ENCODE measurements around the gene TCEANC2. TPM values are rescaled to one million over a fixed set of nuclear protein-coding genes. Genes with fewer than 3 reads are reported as not detected.

TCEANC2 gene
- total and polyA plus RNA-seq, 2 of the 4 experiments (the other 2 are of a cell fraction): 2.4 to 3.2 TPM

GRCh38 chr1:54135436-54136120 lies 82.2 kb downstream of the TCEANC2 start:
- Histone ChIP-seq H2AFZ (replicated peaks; ENCODE audit: low read length, poor library complexity) (peak overlapping the region; percentile 86), H2AK5ac (ENCODE audit: low read depth, low read length) (peak overlapping the region; percentile 18), H4K20me1 (ENCODE audit: insufficient read depth, low read length) (no peaks in the 10 kb centered on the region), H4K91ac (ENCODE audit: insufficient read depth, low read depth, low read length) (peak overlapping the region; percentile 67), H2AK9ac (replicated peaks; ENCODE audit: low read depth, low read length, poor library complexity) (peak overlapping the region; percentile 55), H3K4me3 (ENCODE audit: insufficient read depth, low read depth, low read length) (no peak overlapping the region), H4K8ac (ENCODE audit: low read depth in 2 of 2, low read length in 2 of 2) (peak overlapping the region; percentile 37 to 76; a peak in 3 of 4 replicates), H3K36me3 (ENCODE audit: control insufficient read depth, insufficient read depth, low read length) (no peaks in the 10 kb centered on the region), H2BK15ac (ENCODE audit: low read depth, low read length) (peak overlapping the region; percentile 85; the same call in 2 of the 3 replicates), H2BK120ac (ENCODE audit: low read depth, low read length) (peak overlapping the region; percentile 89), H3K27me3 (ENCODE audit: control insufficient read depth, insufficient read depth, low read length) (no peaks in the 10 kb centered on the region), H3K23ac (ENCODE audit: low read depth, low read length) (peak overlapping the region; percentile 18; the same call in 1 of the 2 replicates), H3K79me1 (ENCODE audit: low read depth in 1 of 2, low read length in 2 of 2) (no peaks in the 10 kb centered on the region), H2BK20ac (ENCODE audit: low read depth, low read length) (peak overlapping the region; percentile 37), H3K14ac (replicated peaks; ENCODE audit: low read depth, low read length) (peak overlapping the region; percentile 74), H3K27ac (ENCODE audit: insufficient read depth, low read length) (peak overlapping the region; percentile 48), H3K4me2 (ENCODE audit: low read depth, low read length) (0 out of 2 replicates have a peak overlapping the region, but pooled peaks have one; percentile 10), H2BK5ac (ENCODE audit: low read depth, low read length, poor library complexity, severe bottlenecking) (peak overlapping the region; percentile 61), H3K4me1 (ENCODE audit: control insufficient read depth, insufficient read depth, low read length) (peaks cover 22% of the 10 kb centered on the region), H3K9me1 (ENCODE audit: insufficient read depth, low read length) (peaks cover 19% of the 10 kb centered on the region), H3K18ac (ENCODE audit: low read depth, low read length) (peak overlapping the region; percentile 51), H3K9ac (ENCODE audit: low read depth, low read length) (no peak overlapping the region; the same call in 1 of the 2 replicates), H3K4ac (ENCODE audit: low read depth, low read length) (peak overlapping the region; percentile 75), H4K5ac (ENCODE audit: low read depth, low read length) (peak overlapping the region; percentile 80), H3K56ac (ENCODE audit: extremely low read depth, insufficient read depth, low read length) (peak overlapping the region; percentile 50; the same call in 1 of the 2 replicates), H3K9me3 (ENCODE audit: control insufficient read depth, insufficient read depth, low read length) (no peaks in the 10 kb centered on the region)
- POLR2A ChIA-PET (ENCODE audit: unreplicated experiment): interaction anchor here (0.6 kb wide), 1 partner anchor 544 kb away, joined by 5 read pairs; no protein-coding TSS in a partner anchor
- dilution Hi-C loops (cut with HindIII; ENCODE audit: low sequenced_read_pairs, unreplicated experiment): no loop called here
- peak; percentile 71 for ATAC-seq (ENCODE audit: low read depth)
- TF ChIP-seq FOS (IDR thresholded peaks at IDR 0.05; ENCODE audit: low read depth, low read length) (peak; percentile 62; the same call in 1 of the 2 replicates), RFX5 (IDR thresholded peaks at IDR 0.05; ENCODE audit: low read depth, low read length) (no peak), CEBPB (IDR thresholded peaks at IDR 0.05; ENCODE audit: low read depth, low read length) (no peak), RAD21 (IDR thresholded peaks at IDR 0.05; ENCODE audit: low read length) (no peak), MXI1 (IDR thresholded peaks at IDR 0.05; ENCODE audit: borderline replicate concordance, low read depth, low read length) (no peak), NFE2L2 (IDR thresholded peaks at IDR 0.05; ENCODE audit: low read depth, low read length) (0 out of 2 replicates have a peak, but pooled peaks have one; percentile 12), CTCF (conservative IDR thresholded peaks at IDR 0.05; ENCODE audit: low read depth, low read length) (no peak), RCOR1 (IDR thresholded peaks at IDR 0.05; ENCODE audit: insufficient replicate concordance, low read length) (no peak), SMC3 (IDR thresholded peaks at IDR 0.05; ENCODE audit: low read depth, low read length) (no peak), MAFK (IDR thresholded peaks at IDR 0.05; ENCODE audit: low read depth, low read length) (no peak; the same call in 1 of the 2 replicates), USF2 (IDR thresholded peaks at IDR 0.05; ENCODE audit: low read depth, low read length) (no peak), CHD1 (IDR thresholded peaks at IDR 0.05; ENCODE audit: low read depth, low read length) (no peak)
- in situ Hi-C loops (cut with MboI; ENCODE audit: low sequenced_read_pairs): no loop called here
- DNase-seq: peak; percentile 61
- intact Hi-C loops (cut with micrococcal nuclease): no loop called here
- CTCF ChIA-PET: no interaction called here
- WGBS, 2 experiments (ENCODE audit: extremely low coverage in 2 of 2, insufficient read length in 1 of 2): no CpG with 5 or more reads among the region's 5 CpGs
- BruUV-seq (replicated peaks): no TSS peak
